Right atrium auricular region (tissue), 2 donors: ENCODE results near the gene CLIP3. TPM values are rescaled to one million over a fixed set of nuclear protein-coding genes. Genes with fewer than 3 reads are reported as not detected.

Source experiments
- DNase-seq: peaks from one replicate; pipeline ENCODE4 v3.0.0-alpha.2; 2019; ENCODE audit warnings: low spot score
- H3K27ac ChIP-seq, 2 donors: fragments of 200-600 bp; sonication (generic); 1 replicate in 1 of 2; 2 replicates in 1 of 2; pipeline ENCODE4 v1.5.1; 2016 to 2019
- H3K27me3 ChIP-seq, 2 donors: fragments of 200-600 bp; sonication (generic); one replicate each; pipeline versions ENCODE4 v1.5.1 to v1.6.0; 2017 to 2019
- H3K36me3 ChIP-seq: fragments of 200-600 bp; sonication (generic); one replicate; pipeline ENCODE4 v1.5.1; 2016
- H3K4me1 ChIP-seq, 2 donors: fragments of 200-600 bp; sonication (generic); one replicate each; pipeline versions ENCODE4 v1.5.1 to v1.6.0; 2017 to 2019
- H3K4me3 ChIP-seq, 2 donors: fragments of 200-600 bp; sonication (generic); 1 replicate in 1 of 2; 2 replicates in 1 of 2; pipeline ENCODE4 v1.5.1; 2017 to 2019; ENCODE audit warnings: mild to moderate bottlenecking in 1 of 2, moderate library complexity in 1 of 2
- H3K9me3 ChIP-seq, 2 donors: fragments of 200-600 bp; sonication (generic); one replicate each; pipeline ENCODE4 v1.5.1; 2019
- CTCF ChIP-seq, 2 donors: fragments of 200-600 bp; sonication (generic); IDR thresholded peaks; one replicate each; pipeline ENCODE4 v1.5.1; 2019; ENCODE audit warnings: antibody characterized with exemption in 2 of 2
- total RNA-seq, 2 donors: library from RNA; depleted of rRNA; stranded (reverse); fragments of >200 nt; gene quantifications; one replicate each; pipeline ENCODE4 v1.1.0, GENCODE V29; 2016

CLIP3 gene
- 10 to 100 TPM in 1 of 2 donors, 1 to 10 TPM in 1; 5.1 to 10.7 TPM for total RNA-seq

- H3K9me3 ChIP-seq: no peaks in the 10 kb centered on the region
- peak within 1 kb of the TSS; percentile 4 to 72 for H3K27ac ChIP-seq
- peak within 1 kb of the TSS; percentile 64 to 65 for H3K4me3 ChIP-seq
- DNase-seq: no peak
- H3K27me3 ChIP-seq: no peaks in the 10 kb centered on the region
- H3K36me3 ChIP-seq: no peaks in the 10 kb centered on the region
- peak in 1 of 2 donors; percentile 35 for TF ChIP-seq CTCF (IDR thresholded peaks at IDR 0.05)
- peaks cover 0 to 15% of the 10 kb centered on the region in 2 donors for H3K4me1 ChIP-seq
These were observed at the start of gene CLIP3 for GRCh38 chr19:36032251-36033104. Gene CLIP3, minus strand, starts transcription at chr19:36032873. Its CDS starts 516 bp downstream, at chr19:36032357.

GRCh38 chr19:36081894-36082293, 49.2 kb upstream of the CLIP3 start:
- H3K36me3 ChIP-seq: no peaks in the 10 kb centered on the region
- H3K4me3 ChIP-seq: no peak overlapping the region
- no peaks in the 10 kb centered on the region for H3K27me3 ChIP-seq
- H3K9me3 ChIP-seq: no peaks in the 10 kb centered on the region
- H3K27ac ChIP-seq: no peak overlapping the region
- H3K4me1 ChIP-seq: peaks cover 0 to 8% of the 10 kb centered on the region in 2 donors
- no peak for DNase-seq
- no peak for TF ChIP-seq CTCF (IDR thresholded peaks at IDR 0.05)

- Histone ChIP-seq H3K36me3 (no peaks in the 10 kb centered on the region), H3K9me3 (no peaks in the 10 kb centered on the region), H3K27ac (no peak overlapping the region), H3K4me3 (no peak overlapping the region), H3K27me3 (no peaks in the 10 kb centered on the region), H3K4me1 (peaks cover 0 to 8% of the 10 kb centered on the region in 2 donors)
- no peak for TF ChIP-seq CTCF (IDR thresholded peaks at IDR 0.05)
- DNase-seq: no peak
These were observed 48.7 kb upstream of the CLIP3 start for GRCh38 chr19:36081385-36081784.

- no peaks in the 10 kb centered on the region for H3K27me3 ChIP-seq
- H3K27ac ChIP-seq: no peak overlapping the region
- no peak for DNase-seq
- H3K4me3 ChIP-seq: no peak overlapping the region
- TF ChIP-seq CTCF (IDR thresholded peaks at IDR 0.05): no peak
- H3K36me3 ChIP-seq: no peaks in the 10 kb centered on the region
- H3K9me3 ChIP-seq: no peaks in the 10 kb centered on the region
- H3K4me1 ChIP-seq: peaks cover 0 to 8% of the 10 kb centered on the region in 2 donors
These were observed 46.8 kb upstream of the CLIP3 start for GRCh38 chr19:36079389-36079945.

GRCh38 chr19:36073121-36073876, 40.6 kb upstream of the CLIP3 start:
- Histone ChIP-seq H3K4me3 (no peak overlapping the region), H3K27ac (no peak overlapping the region), H3K27me3 (no peaks in the 10 kb centered on the region), H3K36me3 (no peaks in the 10 kb centered on the region), H3K4me1 (peaks cover 0 to 9% of the 10 kb centered on the region in 2 donors), H3K9me3 (no peaks in the 10 kb centered on the region)
- TF ChIP-seq CTCF (IDR thresholded peaks at IDR 0.05): no peak
- DNase-seq: no peak
